HG02642 (cell line): ENCODE measurements around the gene FSIP1.

ENCODE experiments used
- ATAC-seq: cut with Tn5 transposase; IDR thresholded peaks from one replicate; pipeline ENCODE4 v1.9.1; 2021; ENCODE audit warnings: mild to moderate bottlenecking; ENCODE audit not compliant: unreplicated experiment, poor library complexity

Gene FSIP1

GRCh38 chr15:39729500-39729899, 53.1 kb downstream of the FSIP1 start:
- ATAC-seq, result no peak

- ATAC-seq, result no peak
Observed at GRCh38 chr15:39728845-39729244, 53.8 kb downstream of the FSIP1 start.

- ATAC-seq, result no peak
Observed at GRCh38 chr15:39721893-39722292, 60.7 kb downstream of the FSIP1 start.

- no peak for ATAC-seq
Observed at GRCh38 chr15:39720621-39721611, 61.7 kb downstream of the FSIP1 start.

- ATAC-seq, result no peak
Observed at GRCh38 chr15:39720081-39720480, 62.6 kb downstream of the FSIP1 start.

- no peak for ATAC-seq
Observed at GRCh38 chr15:39719109-39719508, 63.5 kb downstream of the FSIP1 start.

- no peak for ATAC-seq
Observed at GRCh38 chr15:39717134-39717533, 65.5 kb downstream of the FSIP1 start.

GRCh38 chr15:39714251-39714650, 68.4 kb downstream of the FSIP1 start:
- no peak for ATAC-seq

- ATAC-seq, result no peak
Observed at GRCh38 chr15:39713846-39714245, 68.8 kb downstream of the FSIP1 start.

- no peak for ATAC-seq
Observed at GRCh38 chr15:39710681-39711080, 72.0 kb downstream of the FSIP1 start.

- ATAC-seq, result no peak
Observed at GRCh38 chr15:39709941-39710340, 72.7 kb downstream of the FSIP1 start.

GRCh38 chr15:39706206-39706605, 76.4 kb downstream of the FSIP1 start:
- ATAC-seq, result no peak

- ATAC-seq, result no peak
Observed at GRCh38 chr15:39704689-39705088, 78.0 kb downstream of the FSIP1 start.

GRCh38 chr15:39704235-39704634, 78.4 kb downstream of the FSIP1 start:
- ATAC-seq, result no peak

- no peak for ATAC-seq
Observed at GRCh38 chr15:39701988-39702387, 80.7 kb downstream of the FSIP1 start.

- no peak for ATAC-seq
Observed at GRCh38 chr15:39700375-39700700, 82.3 kb downstream of the FSIP1 start.

- no peak for ATAC-seq
Observed at GRCh38 chr15:39699516-39700374, 82.9 kb downstream of the FSIP1 start.

GRCh38 chr15:39698444-39699390, 83.9 kb downstream of the FSIP1 start:
- ATAC-seq, result no peak

- ATAC-seq, result no peak
Observed at GRCh38 chr15:39697509-39697908, 85.1 kb downstream of the FSIP1 start.

GRCh38 chr15:39695793-39696192, 86.8 kb downstream of the FSIP1 start:
- ATAC-seq, result no peak
